ENCODE results near the gene NCOA7.

DNA sequence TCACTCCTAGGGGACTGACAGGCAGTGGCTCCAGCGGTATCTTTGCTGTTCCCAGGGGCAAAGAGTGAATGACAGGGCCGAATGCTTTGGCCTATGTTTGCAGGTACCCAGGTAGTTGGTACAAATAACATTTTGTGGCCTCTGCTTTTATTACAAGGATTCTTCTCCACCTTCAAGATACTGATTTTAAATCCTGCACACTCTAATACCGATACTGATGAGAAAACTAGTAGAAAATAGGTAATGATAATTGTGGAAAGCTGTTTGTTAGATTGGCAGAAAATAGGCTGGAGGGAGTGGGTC, 166.6 kb downstream of the NCOA7 start:
- TF ChIP-seq, protein P1, sequence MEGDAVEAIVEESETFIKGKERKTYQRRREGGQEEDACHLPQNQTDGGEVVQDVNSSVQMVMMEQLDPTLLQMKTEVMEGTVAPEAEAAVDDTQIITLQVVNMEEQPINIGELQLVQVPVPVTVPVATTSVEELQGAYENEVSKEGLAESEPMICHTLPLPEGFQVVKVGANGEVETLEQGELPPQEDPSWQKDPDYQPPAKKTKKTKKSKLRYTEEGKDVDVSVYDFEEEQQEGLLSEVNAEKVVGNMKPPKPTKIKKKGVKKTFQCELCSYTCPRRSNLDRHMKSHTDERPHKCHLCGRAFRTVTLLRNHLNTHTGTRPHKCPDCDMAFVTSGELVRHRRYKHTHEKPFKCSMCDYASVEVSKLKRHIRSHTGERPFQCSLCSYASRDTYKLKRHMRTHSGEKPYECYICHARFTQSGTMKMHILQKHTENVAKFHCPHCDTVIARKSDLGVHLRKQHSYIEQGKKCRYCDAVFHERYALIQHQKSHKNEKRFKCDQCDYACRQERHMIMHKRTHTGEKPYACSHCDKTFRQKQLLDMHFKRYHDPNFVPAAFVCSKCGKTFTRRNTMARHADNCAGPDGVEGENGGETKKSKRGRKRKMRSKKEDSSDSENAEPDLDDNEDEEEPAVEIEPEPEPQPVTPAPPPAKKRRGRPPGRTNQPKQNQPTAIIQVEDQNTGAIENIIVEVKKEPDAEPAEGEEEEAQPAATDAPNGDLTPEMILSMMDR (IDR thresholded peaks at IDR 0.05): no peak
- no peak for TF ChIP-seq EZH2 (IDR thresholded peaks at IDR 0.05)
- no peak for TF ChIP-seq EZH2phosphoT487 (IDR thresholded peaks at IDR 0.05)
